H1 (cell line): Measurements from ENCODE around the gene ARHGEF28. TPM values are rescaled to one million over a fixed set of nuclear protein-coding genes. Genes with fewer than 3 reads are reported as not detected.

ENCODE experiments used
- CTCF ChIA-PET: fragments of 300-600 bp; sonication (Branson Sonifier 250); formaldehyde crosslinking; loops from one replicate; lab custom pipeline; 2021; ENCODE audit not compliant: partially characterized antibody; lab: Charles Lee
- POLR2A ChIA-PET: fragments of 300-600 bp; sonication (Branson Sonifier 250); formaldehyde crosslinking; loops from one replicate; lab custom pipeline; 2021; ENCODE audit warnings: inconsistent platforms; ENCODE audit not compliant: partially characterized antibody; lab: Charles Lee
- DNase-seq, 2 experiments: peaks; one replicate each; pipeline versions ENCODE4 v3.0.0 to v3.0.0-alpha.2; 2010 to 2022; ENCODE audit warnings: low spot score in 2 of 2, low read depth in 1 of 2, mixed read lengths in 1 of 2
- FAIRE-seq: peaks from 2 replicates; lab custom pipeline; 2011; peaks lifted over from hg19 to GRCh38; lab: Jason Lieb, UNC
- H2AFZ ChIP-seq: 2 replicates; pipeline ENCODE4 v1.8.1; 2012; ENCODE audit warnings: low read length, inconsistent platforms
- H2AK5ac ChIP-seq: 2 replicates; pipeline ENCODE4 v1.6.1; 2013; ENCODE audit warnings: low read depth, low read length
- H2BK120ac ChIP-seq: replicated peaks from 2 replicates; pipeline ENCODE3; 2013; ENCODE audit warnings: low read depth, low read length, inconsistent platforms
- H2BK12ac ChIP-seq: 2 replicates; pipeline ENCODE4 v1.6.1; 2013; ENCODE audit warnings: low read depth, low read length
- H2BK15ac ChIP-seq: 2 replicates; pipeline ENCODE4 v1.6.1; 2013; ENCODE audit warnings: low read length
- H2BK20ac ChIP-seq: 2 replicates; pipeline ENCODE4 v1.6.1; 2013; ENCODE audit warnings: low read length
- H2BK5ac ChIP-seq: 2 replicates; pipeline ENCODE4 v1.6.1; 2013; ENCODE audit warnings: low read depth, low read length
- H3K14ac ChIP-seq: 2 replicates; pipeline ENCODE4 v1.6.1; 2013; ENCODE audit warnings: inconsistent platforms; ENCODE audit not compliant: insufficient read length
- H3K18ac ChIP-seq: 2 replicates; pipeline ENCODE4 v1.6.1; 2013; ENCODE audit warnings: low read length; ENCODE audit errors: extremely low read depth
- H3K23ac ChIP-seq: 2 replicates; pipeline ENCODE4 v1.6.1; 2013; ENCODE audit warnings: inconsistent platforms; ENCODE audit not compliant: insufficient read length
- H3K23me2 ChIP-seq: 2 replicates; pipeline ENCODE4 v1.6.1; 2013; ENCODE audit warnings: low read depth, low read length
- H3K27ac ChIP-seq: 2 replicates; pipeline ENCODE4 v1.6.1; 2011; ENCODE audit warnings: low read depth, low read length, inconsistent platforms
- H3K27me3 ChIP-seq, 4 experiments: replicated peaks in 1 of 4; 1 replicate in 1 of 4; 2 replicates in 3 of 4; pipeline versions ENCODE4 v1.6.1 to v1.8.1; 2011 to 2013; ENCODE audit warnings: low read length in 3 of 4, mild to moderate bottlenecking in 3 of 4, inconsistent platforms in 2 of 4, mixed read lengths in 2 of 4, moderate library complexity in 1 of 4; ENCODE audit not compliant: control insufficient read depth in 3 of 4, insufficient read depth in 3 of 4; ENCODE audit errors: extremely low read depth in 1 of 4
- H3K36me3 ChIP-seq, 4 experiments: 2 replicates each; pipeline versions ENCODE4 v1.6.1 to v1.8.1; 2011 to 2013; ENCODE audit warnings: mild to moderate bottlenecking in 4 of 4, low read length in 3 of 4, moderate library complexity in 2 of 4, control low read depth in 1 of 4, inconsistent platforms in 1 of 4; ENCODE audit not compliant: insufficient read depth in 4 of 4, control insufficient read depth in 2 of 4
- H3K4ac ChIP-seq: replicated peaks from 2 replicates; pipeline ENCODE3; 2013; ENCODE audit warnings: low read length, low read depth, mixed read lengths, inconsistent platforms; ENCODE audit not compliant: insufficient read length
- H3K4me1 ChIP-seq, 4 experiments: replicated peaks in 1 of 4; 1 replicate in 1 of 4; 2 replicates in 3 of 4; pipeline versions ENCODE4 v1.6.1 to v1.8.1; 2011 to 2013; ENCODE audit warnings: low read length in 3 of 4, inconsistent platforms in 2 of 4, mixed read lengths in 1 of 4; ENCODE audit not compliant: insufficient read depth in 4 of 4, control insufficient read depth in 3 of 4
- H3K4me2 ChIP-seq, 2 experiments: 2 replicates each; pipeline versions ENCODE4 v1.6.1 to v1.8.1; 2011 to 2013; ENCODE audit warnings: low read depth in 2 of 2, low read length in 2 of 2, control low read depth in 1 of 2, inconsistent platforms in 1 of 2, mild to moderate bottlenecking in 1 of 2; ENCODE audit not compliant: insufficient read depth in 1 of 2
- H3K4me3 ChIP-seq, 4 experiments: fragments of 200-600, 300-600 bp in 1 of 4; sonication (generic), shearing (Covaris generic), sonication (Bioruptor Twin) in 1 of 4; 2 replicates each; pipeline versions ENCODE4 v1.5.1 to v1.8.1; 2011 to 2016; ENCODE audit warnings: low read length in 4 of 4, low read depth in 3 of 4, control low read depth in 2 of 4, inconsistent platforms in 2 of 4, mild to moderate bottlenecking in 2 of 4, mixed read lengths in 1 of 4, moderate library complexity in 1 of 4; ENCODE audit not compliant: insufficient read depth in 2 of 4; ENCODE audit errors: extremely low read depth in 1 of 4
- H3K56ac ChIP-seq: replicated peaks from 2 replicates; pipeline ENCODE3; 2013; ENCODE audit warnings: low read depth, mild to moderate bottlenecking, mixed read lengths, low read length, inconsistent platforms; ENCODE audit not compliant: insufficient read length
- H3K79me1 ChIP-seq: 2 replicates; pipeline ENCODE4 v1.6.1; 2013; ENCODE audit warnings: low read depth, low read length, control low read depth
- H3K79me2 ChIP-seq, 2 experiments: 2 replicates each; pipeline versions ENCODE4 v1.6.1 to v1.8.1; 2012 to 2013; ENCODE audit warnings: low read length in 2 of 2, mild to moderate bottlenecking in 2 of 2, inconsistent platforms in 1 of 2; ENCODE audit not compliant: insufficient read depth in 2 of 2, control insufficient read depth in 1 of 2
- H3K9ac ChIP-seq, 4 experiments: replicated peaks in 1 of 4; 1 replicate in 1 of 4; 2 replicates in 3 of 4; pipeline versions ENCODE4 v1.6.1 to v1.8.1; 2011 to 2013; ENCODE audit warnings: low read depth in 3 of 4, low read length in 3 of 4, control low read depth in 2 of 4, mild to moderate bottlenecking in 2 of 4, moderate library complexity in 2 of 4, inconsistent platforms in 1 of 4; ENCODE audit errors: extremely low read depth in 1 of 4
- H3K9me3 ChIP-seq, 2 experiments: 2 replicates each; pipeline versions ENCODE4 v1.6.1 to v1.8.1; 2012 to 2013; ENCODE audit warnings: mild to moderate bottlenecking in 2 of 2, moderate library complexity in 2 of 2, control low read depth in 1 of 2, inconsistent platforms in 1 of 2, low read depth in 1 of 2, low read length in 1 of 2, mixed read lengths in 1 of 2; ENCODE audit not compliant: insufficient read depth in 2 of 2
- H4K20me1 ChIP-seq, 2 experiments: replicated peaks in 1 of 2; 2 replicates each; pipeline versions ENCODE3 to v1.8.1; 2011 to 2013; ENCODE audit warnings: inconsistent platforms in 2 of 2, low read length in 2 of 2, mild to moderate bottlenecking in 1 of 2; ENCODE audit not compliant: insufficient read depth in 2 of 2, control insufficient read depth in 1 of 2
- H4K5ac ChIP-seq: 2 replicates; pipeline ENCODE4 v1.6.1; 2013; ENCODE audit warnings: low read length, low read depth, mixed read lengths, inconsistent platforms; ENCODE audit not compliant: insufficient read length
- H4K8ac ChIP-seq: 2 replicates; pipeline ENCODE4 v1.8.0; 2013; ENCODE audit warnings: mild to moderate bottlenecking, moderate library complexity, low read length, inconsistent platforms; ENCODE audit not compliant: insufficient read depth; ENCODE audit errors: extremely low read depth
- H4K91ac ChIP-seq: replicated peaks from 2 replicates; pipeline ENCODE3; 2013; ENCODE audit warnings: low read length, mixed read lengths, inconsistent platforms; ENCODE audit not compliant: insufficient read length
- ASH2L ChIP-seq: fragments of 200-600, 300-600 bp; sonication (generic); IDR thresholded peaks from one replicate; pipeline ENCODE4 v1.7.1; 2017; ENCODE audit warnings: low read length
- CHD2 ChIP-seq: IDR thresholded peaks from 2 replicates; pipeline ENCODE4 v1.6.1; 2012; ENCODE audit warnings: low read length, improper control_type of control experiment
- HDAC6 ChIP-seq: IDR thresholded peaks from one replicate; pipeline ENCODE4 v1.7.1; 2012; ENCODE audit warnings: low read depth, mild to moderate bottlenecking, inconsistent platforms, low read length, moderate library complexity
- RBBP5 ChIP-seq: IDR thresholded peaks from 2 replicates; pipeline ENCODE4 v1.7.1; 2012; ENCODE audit warnings: low read depth, mild to moderate bottlenecking, inconsistent platforms, low read length, moderate library complexity, borderline replicate concordance
- SIN3A ChIP-seq, 2 experiments: IDR thresholded peaks in 1 of 2; conservative IDR thresholded peaks in 1 of 2; 2 replicates each; pipeline ENCODE4 v1.6.1; 2011 to 2012; ENCODE audit warnings: low read length in 2 of 2, improper control_type of control experiment in 1 of 2, low read depth in 1 of 2, mild to moderate bottlenecking in 1 of 2
- SRF ChIP-seq: IDR thresholded peaks from 2 replicates; pipeline ENCODE4 v1.6.1; 2011; ENCODE audit warnings: mild to moderate bottlenecking, low read depth, low read length, moderate library complexity
- TEAD4 ChIP-seq: IDR thresholded peaks from 2 replicates; pipeline ENCODE4 v1.6.1; 2012; ENCODE audit warnings: low read depth, low read length, inconsistent platforms, mixed read lengths
- WGBS, 2 experiments: shearing (Covaris generic) in 1 of 2; methylation state at CpG; one replicate each; pipeline versions ENCODE4 v1.1.6 to v1.1.7; 2013 to 2015; ENCODE audit warnings: low lambda C conversion rate in 2 of 2, mixed read lengths in 2 of 2, inconsistent platforms in 1 of 2, low coverage in 1 of 2, missing lambda C conversion rate in 1 of 2; ENCODE audit not compliant: insufficient replicate concordance in 2 of 2, insufficient coverage in 1 of 2, insufficient read length in 1 of 2; ENCODE audit errors: extremely low coverage in 1 of 2, missing lambda C conversion rate in 1 of 2; 5-methylcytosine and 5-hydroxymethylcytosine counted together
- polyA plus RNA-seq, 7 experiments: library from polyadenylated mRNA; depleted of rRNA in 3 of 7; stranded (reverse) in 5 of 7; unstranded in 2 of 7; fragments of >200 nt in 5 of 7; fragments of 200-250 nt in 2 of 7; gene quantifications; 1 replicate in 5 of 7; 2 replicates in 1 of 7; 4 replicates in 1 of 7; pipeline versions ENCODE4 v1.2.1 to v1.2.3, GENCODE V29; 2011 to 2013; ENCODE audit warnings: missing spikeins in 2 of 7, mixed read lengths in 2 of 7
- total RNA-seq: library from RNA; stranded (reverse); fragmentation: NEBNext Ultra II Directional; extraction: Animal tissue kit (Norgen Biotek cat#: 25700); gene quantifications from 2 replicates; pipeline ENCODE4 v1.2.1, GENCODE V29; 2021
- TF ChIP-seq, protein P1 (sequence below): IDR thresholded peaks from 2 replicates; pipeline ENCODE4 v1.6.1; 2011; ENCODE audit warnings: low read depth, mild to moderate bottlenecking, low read length; ENCODE audit not compliant: insufficient read depth

ARHGEF28 gene
- total and polyA plus RNA-seq, 2 of the 8 experiments (the other 6 are each of a cell fraction or from before 2014, with no cell fraction given), result 0.33 to 1.0 TPM

DNA sequence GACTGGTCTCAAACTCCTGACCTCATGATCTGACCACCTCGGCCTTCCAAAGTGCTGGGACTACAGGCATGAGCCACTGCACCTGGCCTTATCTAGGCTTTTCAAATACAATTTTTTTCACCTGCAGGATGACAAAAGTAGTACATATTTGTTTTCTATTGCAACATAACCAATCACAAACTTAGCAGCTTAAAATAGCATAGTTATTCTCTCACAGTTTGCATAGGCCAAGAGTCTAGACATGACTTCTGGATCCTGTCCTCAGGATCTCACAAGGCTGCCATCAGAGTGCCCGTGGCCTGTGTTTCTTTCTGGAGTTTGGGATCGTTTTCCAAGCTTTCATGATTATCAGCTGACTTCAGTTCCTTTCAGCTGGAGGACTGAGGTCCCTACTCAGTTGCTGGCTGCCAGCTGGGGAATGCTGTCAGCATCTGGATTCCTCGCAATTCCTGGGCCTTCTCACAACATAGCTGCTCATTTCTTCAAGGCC, 348.9 kb downstream of the ARHGEF28 start:
- Histone ChIP-seq H4K20me1 (no peaks in the 10 kb centered on the region), H4K8ac (no peak overlapping the region), H2BK5ac (no peak overlapping the region), H2BK12ac (no peak overlapping the region), H3K4me1 (no peaks in the 10 kb centered on the region), H4K5ac (no peak overlapping the region), H3K18ac (no peak overlapping the region), H3K9me3 (no peaks in the 10 kb centered on the region), H3K4me3 (no peak overlapping the region), H2BK15ac (no peak overlapping the region), H3K14ac (no peak overlapping the region), H2BK120ac (no peak overlapping the region), H3K36me3 (no peaks in the 10 kb centered on the region), H3K27me3 (no peaks in the 10 kb centered on the region), H4K91ac (no peak overlapping the region), H2AFZ (no peak overlapping the region), H3K27ac (no peak overlapping the region), H3K56ac (no peak overlapping the region), H3K23me2 (no peaks in the 10 kb centered on the region), H3K9ac (no peak overlapping the region), H3K79me2 (no peaks in the 10 kb centered on the region), H3K23ac (no peak overlapping the region), H2AK5ac (no peak overlapping the region), H3K4me2 (no peak overlapping the region), H3K79me1 (no peaks in the 10 kb centered on the region; the same call in 1 of the 2 replicates), H2BK20ac (no peak overlapping the region), H3K4ac (no peak overlapping the region)
- TF ChIP-seq, protein P1, sequence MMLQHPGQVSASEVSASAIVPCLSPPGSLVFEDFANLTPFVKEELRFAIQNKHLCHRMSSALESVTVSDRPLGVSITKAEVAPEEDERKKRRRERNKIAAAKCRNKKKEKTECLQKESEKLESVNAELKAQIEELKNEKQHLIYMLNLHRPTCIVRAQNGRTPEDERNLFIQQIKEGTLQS, result no peak
- no peak for TF ChIP-seq RBBP5
- no peak for TF ChIP-seq ASH2L
- no peak for TF ChIP-seq SRF
- no peak for TF ChIP-seq HDAC6
- TF ChIP-seq CHD2, result no peak
- TF ChIP-seq SIN3A (conservative IDR thresholded peaks at IDR 0.05 in 1 of 2, IDR thresholded peaks at IDR 0.05 in 1 of 2; ENCODE audit: low read depth in 1 of 2, low read length in 2 of 2), result no peak
- TF ChIP-seq TEAD4, result no peak
- DNase-seq (no peak), FAIRE-seq (no peak)
- CTCF ChIA-PET, result interaction anchor here (0.9 to 3.1 kb wide), 3 partner anchors 12 to 68 kb away, joined by 3 to 11 read pairs (median 4); no protein-coding TSS in a partner anchor
- POLR2A ChIA-PET, result no interaction called here
- 90% methylated on average over 4 of the region's 4 CpGs; no CpG with 5 or more reads in 1 of the 2 experiments for WGBS, 2 experiments
